Rectal smooth muscle tissue (tissue), 1 donor: Measurements from ENCODE around the gene IGLL1.
"Not testable (repeated sequence)": the region's sequence is repeated elsewhere in the genome, so short reads cannot be mapped to it uniquely, and the experiment has no call there.

Experiments
- H3K27ac ChIP-seq: one replicate; pipeline ENCODE4 v1.7.0; 2013; ENCODE audit warnings: low read depth, low read length, inconsistent platforms
- H3K27me3 ChIP-seq: one replicate; pipeline ENCODE4 v1.7.0; 2013; ENCODE audit warnings: low read length; ENCODE audit not compliant: control insufficient read depth, insufficient read depth
- H3K36me3 ChIP-seq: one replicate; pipeline ENCODE4 v1.7.0; 2013; ENCODE audit warnings: low read length; ENCODE audit not compliant: control insufficient read depth, insufficient read depth
- H3K4me1 ChIP-seq: one replicate; pipeline ENCODE4 v1.7.0; 2013; ENCODE audit warnings: low read length; ENCODE audit not compliant: control insufficient read depth, insufficient read depth
- H3K4me3 ChIP-seq: one replicate; pipeline ENCODE4 v1.7.0; 2013; ENCODE audit warnings: low read length
- H3K9ac ChIP-seq: one replicate; pipeline ENCODE4 v1.7.0; 2013; ENCODE audit warnings: low read length

The IGLL1 gene

DNA sequence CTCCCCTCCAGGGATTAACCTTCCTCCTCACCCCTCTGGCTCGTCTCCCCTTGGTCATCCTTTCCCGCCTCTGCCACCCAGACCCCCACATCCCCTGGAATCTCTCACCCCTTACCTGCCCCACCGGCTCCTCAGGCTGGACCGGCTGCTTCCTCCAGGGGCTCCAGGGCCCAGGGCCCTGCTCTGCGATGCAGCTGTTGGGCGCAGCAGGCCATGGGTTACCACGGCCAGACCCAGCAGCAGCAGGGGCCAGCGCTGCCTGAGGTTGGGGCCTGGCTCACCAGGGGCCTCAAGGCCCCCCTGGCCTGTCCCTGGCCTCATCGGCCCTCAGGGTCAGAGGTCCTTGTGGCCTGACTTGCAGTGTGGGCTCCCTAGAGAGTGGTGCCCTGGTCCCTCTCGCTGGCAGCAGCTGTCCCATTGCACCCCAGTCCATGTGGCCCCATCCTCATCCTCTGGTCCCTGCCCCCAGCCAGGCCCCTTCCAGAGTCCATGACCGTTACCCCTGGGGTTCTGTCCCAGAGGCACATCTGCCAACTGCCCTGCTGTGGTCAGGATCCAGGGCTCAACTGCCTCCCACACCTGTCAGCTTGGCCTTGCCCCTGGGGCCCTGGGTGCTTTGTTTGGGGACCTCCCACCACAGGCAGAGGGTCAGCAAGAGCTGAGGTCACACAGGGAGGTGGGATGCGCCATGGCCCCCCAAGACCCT lies at the start of gene IGLL1:
IGLL1 (minus strand) TSS at position 421 of the 706 bp plus-strand sequence; CDS start at position 321, 100 bp downstream.
- H3K4me3 ChIP-seq = no peak within 1 kb of the TSS
- no peaks in the 10 kb centered on the region for H3K36me3 ChIP-seq
- H3K9ac ChIP-seq = no peak within 1 kb of the TSS
- no peaks in the 10 kb centered on the region for H3K4me1 ChIP-seq
- no peak within 1 kb of the TSS for H3K27ac ChIP-seq
- no peaks in the 10 kb centered on the region for H3K27me3 ChIP-seq

DNA sequence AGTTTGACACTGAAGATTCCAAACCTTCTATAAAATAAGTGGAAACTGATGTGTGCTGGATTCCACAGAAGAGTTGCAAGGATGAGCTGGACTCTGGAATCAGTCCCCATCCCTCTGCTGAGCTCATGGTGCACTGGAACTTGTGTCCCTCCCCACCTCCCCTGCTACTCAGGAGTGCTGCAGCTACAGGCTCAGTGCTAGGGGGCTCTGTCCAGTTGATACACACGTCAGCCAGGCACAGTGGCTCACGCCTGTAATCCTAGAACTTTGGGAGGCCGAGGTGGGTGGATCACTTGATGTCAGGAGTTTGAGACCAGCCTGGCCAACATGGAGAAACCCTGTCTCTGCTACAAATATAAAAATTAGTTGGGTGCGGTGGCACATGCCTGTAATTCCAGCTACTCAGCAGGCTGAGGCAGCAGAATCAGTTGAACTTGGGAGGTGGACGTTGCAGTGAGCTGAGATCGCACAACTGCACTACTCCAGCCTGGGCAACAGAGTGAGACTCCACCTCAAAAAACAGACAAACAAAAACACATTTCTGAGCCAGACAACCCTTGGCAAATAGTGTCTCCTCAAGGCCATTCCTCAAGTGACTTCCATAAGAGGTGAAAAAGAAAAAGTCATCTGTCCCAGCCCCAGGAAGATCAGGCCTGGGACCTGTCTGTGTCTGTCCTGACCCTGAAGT lies 48.1 kb upstream of the IGLL1 start:
- H3K36me3 ChIP-seq, H3K9ac ChIP-seq, H3K27me3 ChIP-seq, H3K27ac ChIP-seq, H3K4me3 ChIP-seq, H3K4me1 ChIP-seq: not testable (repeated sequence)

GRCh38 chr22:23627401-23628055 lies 47.4 kb upstream of the IGLL1 start:
- H3K36me3 ChIP-seq, H3K9ac ChIP-seq, H3K4me3 ChIP-seq, H3K27me3 ChIP-seq, H3K27ac ChIP-seq, H3K4me1 ChIP-seq: not testable (repeated sequence)

DNA sequence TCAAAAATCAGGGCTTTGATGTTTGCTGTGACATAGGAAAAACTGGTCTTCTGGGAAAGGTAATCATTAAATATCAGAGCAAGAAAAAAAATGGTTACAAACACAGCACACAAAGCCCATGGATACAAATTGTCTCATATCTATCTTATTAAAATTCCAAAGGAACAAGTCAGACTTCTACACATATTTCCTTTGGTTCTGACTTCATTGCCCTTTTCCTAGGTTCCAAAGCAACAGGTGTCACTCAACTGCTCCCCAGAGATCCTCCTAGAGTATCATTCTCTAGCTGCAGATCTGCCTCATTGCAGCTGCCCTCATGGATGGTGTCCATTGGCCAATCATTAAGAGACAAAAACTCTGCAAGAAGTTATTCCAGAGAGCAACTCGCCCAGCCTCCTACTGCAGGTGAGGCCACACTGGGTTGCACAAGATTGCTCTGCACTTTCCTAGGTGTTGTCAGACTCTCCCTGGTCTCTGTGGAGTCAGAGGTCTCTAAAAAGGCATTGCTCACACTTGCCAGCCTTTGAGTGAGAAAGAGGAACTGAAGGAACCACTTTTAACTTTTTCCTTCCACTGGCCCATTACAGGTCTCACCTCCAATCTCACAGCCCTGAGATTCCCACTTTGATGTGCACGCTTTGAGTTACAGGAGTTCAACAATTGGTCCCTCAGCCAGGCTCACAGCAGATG lies 46.3 kb upstream of the IGLL1 start:
- Histone ChIP-seq H3K4me1 (no peaks in the 10 kb centered on the region), H3K9ac (no peak overlapping the region), H3K27me3 (no peaks in the 10 kb centered on the region), H3K36me3 (no peaks in the 10 kb centered on the region), H3K27ac (no peak overlapping the region), H3K4me3 (no peak overlapping the region)

GRCh38 chr22:23622634-23623033 lies 42.5 kb upstream of the IGLL1 start:
- H3K36me3 ChIP-seq = no peaks in the 10 kb centered on the region

GRCh38 chr22:23621916-23622315 lies 41.8 kb upstream of the IGLL1 start:
- not testable (repeated sequence) for H3K4me1 ChIP-seq, H3K27me3 ChIP-seq, H3K27ac ChIP-seq

More at GRCh38 chr22:23622634-23623033, 42.5 kb upstream of the IGLL1 start:
- no peaks in the 10 kb centered on the region for H3K27me3 ChIP-seq
- no peak overlapping the region for H3K9ac ChIP-seq
- no peak overlapping the region for H3K27ac ChIP-seq
- no peaks in the 10 kb centered on the region for H3K4me1 ChIP-seq
- H3K4me3 ChIP-seq = no peak overlapping the region

DNA sequence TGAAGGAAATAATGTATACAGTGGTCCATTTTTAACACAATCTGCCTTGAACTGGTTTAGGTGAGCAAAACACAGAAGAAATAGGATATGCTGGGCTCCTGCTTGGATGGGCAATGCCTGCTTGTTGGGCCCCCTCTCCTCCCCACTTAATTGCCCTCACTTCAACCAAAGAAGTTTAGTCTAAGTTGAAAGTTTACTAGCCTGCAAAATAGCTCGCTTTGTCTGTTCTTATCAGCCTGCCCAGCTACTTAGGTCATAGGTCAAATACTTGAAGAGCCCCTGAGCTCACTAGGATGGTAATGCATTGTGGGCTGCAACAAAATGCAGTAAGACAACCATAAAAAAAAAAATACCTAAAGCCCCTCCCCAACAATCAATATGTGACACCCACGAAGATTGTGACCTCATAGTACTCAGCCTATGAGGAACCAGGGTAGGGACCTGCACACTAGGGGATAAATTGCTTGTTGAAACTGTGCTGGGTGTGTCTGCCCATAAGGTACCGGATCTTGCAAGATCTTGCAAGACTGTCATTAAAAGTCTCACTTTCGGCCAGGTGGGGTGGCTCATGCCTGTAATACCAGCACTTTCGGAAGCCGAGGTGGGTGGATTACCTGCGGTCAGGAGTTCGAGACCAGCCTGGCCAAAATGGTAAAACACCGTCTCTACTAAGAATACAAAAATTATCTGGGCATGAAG lies 41.1 kb upstream of the IGLL1 start:
- no peaks in the 10 kb centered on the region for H3K4me1 ChIP-seq
- H3K27ac ChIP-seq = no peak overlapping the region
- no peaks in the 10 kb centered on the region for H3K27me3 ChIP-seq
- H3K4me3 ChIP-seq = no peak overlapping the region
- no peak overlapping the region for H3K9ac ChIP-seq
- H3K36me3 ChIP-seq = no peaks in the 10 kb centered on the region

More at GRCh38 chr22:23621916-23622315, 41.8 kb upstream of the IGLL1 start:
- H3K36me3 ChIP-seq, H3K9ac ChIP-seq, H3K4me3 ChIP-seq: not testable (repeated sequence)

DNA sequence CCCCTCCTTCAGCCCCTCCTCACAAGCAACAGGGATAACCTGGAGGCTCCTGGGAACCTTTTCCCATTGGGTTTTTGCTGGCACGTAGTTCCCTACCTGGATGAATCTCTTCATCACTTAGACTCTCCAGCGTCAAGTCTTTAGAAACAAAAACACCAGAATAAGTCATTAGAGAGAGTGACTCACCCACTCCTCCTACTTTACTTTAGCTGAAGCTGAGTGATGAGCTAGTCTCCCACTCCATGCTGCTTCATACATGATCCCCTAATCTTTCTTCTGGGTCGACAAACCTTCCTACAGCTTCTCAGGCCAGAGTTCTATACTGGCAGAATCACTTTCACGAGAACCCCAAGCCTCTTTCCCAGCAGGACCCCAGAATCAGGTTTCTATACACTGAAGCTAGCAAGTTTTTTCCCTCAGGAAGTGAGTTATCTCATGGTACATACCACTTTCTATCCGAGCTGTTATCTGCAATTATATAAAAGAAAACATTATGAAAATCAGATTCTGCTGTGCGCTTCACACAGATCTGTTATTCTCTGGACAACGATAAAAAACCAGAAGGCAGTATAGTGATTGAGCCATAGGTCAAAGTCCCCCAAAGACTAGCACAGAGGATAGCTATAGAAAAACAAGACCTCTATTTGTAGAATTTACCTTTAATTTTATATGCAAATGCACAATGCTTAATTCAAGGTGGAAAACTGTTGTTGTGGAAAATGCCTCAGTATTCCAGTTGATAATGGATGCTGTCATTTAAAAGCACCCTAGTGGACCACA lies 33.3 kb upstream of the IGLL1 start:
- Histone ChIP-seq H3K4me3 (no peak overlapping the region), H3K9ac (no peak overlapping the region), H3K4me1 (no peaks in the 10 kb centered on the region), H3K27ac (no peak overlapping the region), H3K36me3 (no peaks in the 10 kb centered on the region), H3K27me3 (no peaks in the 10 kb centered on the region)

DNA sequence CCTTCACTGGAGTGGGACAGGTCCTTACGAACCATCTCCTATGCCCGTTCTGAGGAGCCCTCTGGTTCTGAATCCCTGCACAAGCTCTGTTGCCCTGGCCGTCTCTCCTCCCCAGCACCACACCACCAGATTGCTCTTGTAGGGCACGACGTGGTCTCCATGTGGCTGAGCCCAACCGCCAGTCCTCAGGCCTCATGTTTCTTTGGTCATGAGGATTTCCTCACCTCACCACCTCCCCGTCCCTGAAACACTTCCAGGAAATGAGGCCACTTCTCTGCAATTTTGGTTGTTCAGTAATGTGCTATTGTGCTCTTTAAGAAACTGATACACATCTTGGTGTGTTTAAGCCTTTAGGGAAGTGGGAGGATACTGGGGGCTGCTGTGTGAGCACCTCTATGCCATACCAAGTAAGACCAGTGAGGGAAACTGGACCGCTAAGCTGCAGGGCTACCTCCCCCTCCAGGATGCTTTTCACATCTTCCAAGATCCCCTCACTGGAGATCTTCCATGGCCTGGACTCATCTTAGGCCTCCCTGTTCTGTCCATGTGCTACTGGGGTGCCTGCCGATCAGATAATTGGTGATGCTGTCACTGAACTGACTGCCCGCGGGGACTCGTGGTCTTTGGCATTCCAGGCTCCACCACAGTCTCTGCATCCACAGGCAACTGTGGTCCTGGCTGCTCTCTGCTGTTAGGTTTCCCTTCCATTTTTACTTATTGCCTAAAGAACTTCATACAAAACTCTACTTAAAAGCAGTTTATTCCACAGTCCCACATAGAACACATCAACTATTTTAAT lies 30.1 kb upstream of the IGLL1 start:
- no peak overlapping the region for H3K27ac ChIP-seq
- H3K4me3 ChIP-seq = no peak overlapping the region
- H3K4me1 ChIP-seq = no peaks in the 10 kb centered on the region

GRCh38 chr22:23608583-23608982 lies 28.5 kb upstream of the IGLL1 start:
- Histone ChIP-seq H3K36me3 (no peaks in the 10 kb centered on the region), H3K27me3 (no peaks in the 10 kb centered on the region), H3K4me1 (no peaks in the 10 kb centered on the region), H3K9ac (no peak overlapping the region), H3K27ac (no peak overlapping the region), H3K4me3 (no peak overlapping the region)

More for the DNA sequence above, 30.1 kb upstream of the IGLL1 start:
- no peaks in the 10 kb centered on the region for H3K36me3 ChIP-seq
- H3K9ac ChIP-seq = no peak overlapping the region
- H3K27me3 ChIP-seq = no peaks in the 10 kb centered on the region
